ENCODE results near the gene KCNH1.

KCNH1 gene

GRCh38 chr1:210794445-210794844 is 339.5 kb downstream of the KCNH1 start:
- no peak for DNase-seq

GRCh38 chr1:210792250-210793102 is 341.5 kb downstream of the KCNH1 start:
- no peak for DNase-seq

GRCh38 chr1:210790196-210790595 is 343.8 kb downstream of the KCNH1 start:
- DNase-seq: no peak

- no peak for DNase-seq
These were observed 346.1 kb downstream of the KCNH1 start for GRCh38 chr1:210787800-210788199.

- no peak for DNase-seq
These were observed 347.4 kb downstream of the KCNH1 start for GRCh38 chr1:210786546-210786945.

GRCh38 chr1:210783925-210784324 is 350.0 kb downstream of the KCNH1 start:
- DNase-seq: no peak

- no peak for DNase-seq
These were observed 352.3 kb downstream of the KCNH1 start for GRCh38 chr1:210781652-210782051.

- DNase-seq: no peak
These were observed 354.7 kb downstream of the KCNH1 start for GRCh38 chr1:210779269-210779668.

GRCh38 chr1:210777914-210778313 is 356.0 kb downstream of the KCNH1 start:
- no peak for DNase-seq

- DNase-seq: no peak
These were observed 357.2 kb downstream of the KCNH1 start for GRCh38 chr1:210776712-210777111.

- no peak for DNase-seq
These were observed 358.7 kb downstream of the KCNH1 start for GRCh38 chr1:210775289-210775688.

- no peak for DNase-seq
These were observed 360.5 kb downstream of the KCNH1 start for GRCh38 chr1:210773450-210773849.

GRCh38 chr1:210771131-210771530 is 362.8 kb downstream of the KCNH1 start:
- DNase-seq: no peak

- no peak for DNase-seq
These were observed 363.5 kb downstream of the KCNH1 start for GRCh38 chr1:210770396-210770984.

GRCh38 chr1:210769473-210769872 is 364.5 kb downstream of the KCNH1 start:
- DNase-seq: no peak

- DNase-seq: no peak
These were observed 369.4 kb downstream of the KCNH1 start for GRCh38 chr1:210764536-210764935.

- no peak for DNase-seq
These were observed 375.2 kb downstream of the KCNH1 start for GRCh38 chr1:210758761-210759160.

- no peak for DNase-seq
These were observed 375.7 kb downstream of the KCNH1 start for GRCh38 chr1:210758261-210758660.

- DNase-seq: no peak
These were observed 376.3 kb downstream of the KCNH1 start for GRCh38 chr1:210757677-210758076.

GRCh38 chr1:210755991-210756659 is 377.8 kb downstream of the KCNH1 start:
- no peak for DNase-seq

GRCh38 chr1:210754878-210755665 is 378.9 kb downstream of the KCNH1 start:
- no peak for DNase-seq

- DNase-seq: no peak
These were observed 382.0 kb downstream of the KCNH1 start for GRCh38 chr1:210751911-210752310.

- DNase-seq: no peak
These were observed 383.5 kb downstream of the KCNH1 start for GRCh38 chr1:210750468-210750867.
